HG02623 (cell line): ENCODE results near the gene EIPR1.

Experiments used
- ATAC-seq: cut with Tn5 transposase; IDR thresholded peaks from one replicate; pipeline ENCODE4 v1.9.1; 2021; ENCODE audit warnings: moderate library complexity; ENCODE audit not compliant: unreplicated experiment

The EIPR1 gene

GRCh38 chr2:3277748-3278520, 99.7 kb downstream of the EIPR1 start:
- no peak for ATAC-seq

GRCh38 chr2:3277050-3277747, 100.4 kb downstream of the EIPR1 start:
- ATAC-seq = no peak

- no peak for ATAC-seq
These were observed 104.9 kb downstream of the EIPR1 start for GRCh38 chr2:3272761-3273160.

- ATAC-seq = no peak
These were observed 107.5 kb downstream of the EIPR1 start for GRCh38 chr2:3270095-3270478.

- ATAC-seq = no peak
These were observed 108.1 kb downstream of the EIPR1 start for GRCh38 chr2:3269425-3270094.

- no peak for ATAC-seq
These were observed 109.0 kb downstream of the EIPR1 start for GRCh38 chr2:3268705-3269029.

- ATAC-seq = no peak
These were observed 109.5 kb downstream of the EIPR1 start for GRCh38 chr2:3267869-3268704.

- no peak for ATAC-seq
These were observed 110.4 kb downstream of the EIPR1 start for GRCh38 chr2:3266925-3267867.

- no peak for ATAC-seq
These were observed 111.4 kb downstream of the EIPR1 start for GRCh38 chr2:3265981-3266924.

- ATAC-seq = no peak
These were observed 112.1 kb downstream of the EIPR1 start for GRCh38 chr2:3265471-3265870.

- no peak for ATAC-seq
These were observed 113.4 kb downstream of the EIPR1 start for GRCh38 chr2:3264010-3264744.

- no peak for ATAC-seq
These were observed 114.1 kb downstream of the EIPR1 start for GRCh38 chr2:3263487-3263886.

GRCh38 chr2:3262437-3263388, 114.9 kb downstream of the EIPR1 start:
- no peak for ATAC-seq

- no peak for ATAC-seq
These were observed 116.1 kb downstream of the EIPR1 start for GRCh38 chr2:3261511-3261910.

- no peak for ATAC-seq
These were observed 116.7 kb downstream of the EIPR1 start for GRCh38 chr2:3260959-3261358.

- no peak for ATAC-seq
These were observed 119.8 kb downstream of the EIPR1 start for GRCh38 chr2:3257826-3258225.

- ATAC-seq = no peak
These were observed 120.5 kb downstream of the EIPR1 start for GRCh38 chr2:3257166-3257565.
